ENCODE measurements around the gene CDH23.

- TF ChIP-seq, protein P1, sequence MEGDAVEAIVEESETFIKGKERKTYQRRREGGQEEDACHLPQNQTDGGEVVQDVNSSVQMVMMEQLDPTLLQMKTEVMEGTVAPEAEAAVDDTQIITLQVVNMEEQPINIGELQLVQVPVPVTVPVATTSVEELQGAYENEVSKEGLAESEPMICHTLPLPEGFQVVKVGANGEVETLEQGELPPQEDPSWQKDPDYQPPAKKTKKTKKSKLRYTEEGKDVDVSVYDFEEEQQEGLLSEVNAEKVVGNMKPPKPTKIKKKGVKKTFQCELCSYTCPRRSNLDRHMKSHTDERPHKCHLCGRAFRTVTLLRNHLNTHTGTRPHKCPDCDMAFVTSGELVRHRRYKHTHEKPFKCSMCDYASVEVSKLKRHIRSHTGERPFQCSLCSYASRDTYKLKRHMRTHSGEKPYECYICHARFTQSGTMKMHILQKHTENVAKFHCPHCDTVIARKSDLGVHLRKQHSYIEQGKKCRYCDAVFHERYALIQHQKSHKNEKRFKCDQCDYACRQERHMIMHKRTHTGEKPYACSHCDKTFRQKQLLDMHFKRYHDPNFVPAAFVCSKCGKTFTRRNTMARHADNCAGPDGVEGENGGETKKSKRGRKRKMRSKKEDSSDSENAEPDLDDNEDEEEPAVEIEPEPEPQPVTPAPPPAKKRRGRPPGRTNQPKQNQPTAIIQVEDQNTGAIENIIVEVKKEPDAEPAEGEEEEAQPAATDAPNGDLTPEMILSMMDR (IDR thresholded peaks at IDR 0.05), result no peak
- TF ChIP-seq EZH2 (IDR thresholded peaks at IDR 0.05; ENCODE audit: borderline replicate concordance, insufficient read depth, low read depth, low read length, poor library complexity, severe bottlenecking), result no peak
These were observed 132.6 kb downstream of the CDH23 start for GRCh38 chr10:71529207-71529827.
